ENCODE results near the gene ALKBH5. TPM values are rescaled to one million over a fixed set of nuclear protein-coding genes. Genes with fewer than 3 reads are reported as not detected.

ALKBH5 gene
- polyA plus RNA-seq, 1 of the 3 experiments (the other 2 are of a cell fraction) = 41.0 TPM

DNA sequence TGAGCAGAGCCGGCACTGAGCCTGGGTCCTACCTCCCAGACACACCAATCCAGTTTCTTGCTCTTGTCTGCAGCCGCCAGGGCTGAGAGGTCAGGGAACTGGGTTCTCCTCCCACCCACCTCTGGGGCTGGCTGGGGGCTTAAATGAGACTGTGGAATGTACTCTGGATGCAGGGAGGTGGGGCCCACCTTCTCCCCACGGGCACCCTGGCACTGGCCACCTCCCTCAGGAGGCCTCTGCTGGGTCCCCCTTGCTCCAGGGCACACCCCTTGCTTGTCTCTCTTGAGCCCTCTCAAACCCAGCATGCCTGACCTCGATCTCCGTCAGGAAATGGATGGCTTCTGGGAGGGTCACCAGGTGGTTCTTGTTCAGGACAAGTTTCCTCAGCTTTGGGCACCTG lies 68.5 kb downstream of the ALKBH5 start:
- TF ChIP-seq YY1 (IDR thresholded peaks at IDR 0.05; ENCODE audit: low read depth) (no peak), FOXM1 (IDR thresholded peaks at IDR 0.05; ENCODE audit: low read depth) (no peak), SIN3A (IDR thresholded peaks at IDR 0.05; ENCODE audit: borderline replicate concordance, low read depth, low read length) (no peak)
- Histone ChIP-seq H3K36me3 (replicated peaks in 1 of 2; ENCODE audit: control insufficient read depth in 1 of 2, insufficient read depth in 2 of 2, low read length in 1 of 2) (peaks cover 29 to 82% of the 10 kb centered on the region in 2 experiments), H3K4me2 (no peak overlapping the region), H2AFZ (ENCODE audit: low read depth) (no peak overlapping the region), H3K79me2 (ENCODE audit: insufficient read depth) (peaks cover 23% of the 10 kb centered on the region), H3K4me3 (ENCODE audit: low read depth in 2 of 2, low read length in 1 of 2) (no peak overlapping the region), H3K9ac (no peak overlapping the region), H3K9me2 (no peaks in the 10 kb centered on the region), H3K9me3 (no peaks in the 10 kb centered on the region), H3K27me3 (ENCODE audit: insufficient read depth) (no peaks in the 10 kb centered on the region), H3F3A (replicated peaks; ENCODE audit: insufficient read depth) (peaks cover 14% of the 10 kb centered on the region), H3K27ac (ENCODE audit: low read depth in 2 of 2, low read length in 1 of 2) (no peak overlapping the region; a peak in 1 of 4 replicates), H4K20me1 (ENCODE audit: insufficient read depth) (peaks cover 36% of the 10 kb centered on the region), H3K4me1 (ENCODE audit: control insufficient read depth in 1 of 2, insufficient read depth in 2 of 2, low read depth in 1 of 2, low read length in 1 of 2) (peaks cover 0 to 7% of the 10 kb centered on the region in 2 experiments; a peak in 1 of 4 replicates)
- POLR2A ChIA-PET = no interaction called here
- DNase-seq = no peak
- CTCF ChIA-PET = no interaction called here
- 100% methylated on average over 1 of the region's 5 CpGs for WGBS (ENCODE audit: low lambda C conversion rate)

DNA sequence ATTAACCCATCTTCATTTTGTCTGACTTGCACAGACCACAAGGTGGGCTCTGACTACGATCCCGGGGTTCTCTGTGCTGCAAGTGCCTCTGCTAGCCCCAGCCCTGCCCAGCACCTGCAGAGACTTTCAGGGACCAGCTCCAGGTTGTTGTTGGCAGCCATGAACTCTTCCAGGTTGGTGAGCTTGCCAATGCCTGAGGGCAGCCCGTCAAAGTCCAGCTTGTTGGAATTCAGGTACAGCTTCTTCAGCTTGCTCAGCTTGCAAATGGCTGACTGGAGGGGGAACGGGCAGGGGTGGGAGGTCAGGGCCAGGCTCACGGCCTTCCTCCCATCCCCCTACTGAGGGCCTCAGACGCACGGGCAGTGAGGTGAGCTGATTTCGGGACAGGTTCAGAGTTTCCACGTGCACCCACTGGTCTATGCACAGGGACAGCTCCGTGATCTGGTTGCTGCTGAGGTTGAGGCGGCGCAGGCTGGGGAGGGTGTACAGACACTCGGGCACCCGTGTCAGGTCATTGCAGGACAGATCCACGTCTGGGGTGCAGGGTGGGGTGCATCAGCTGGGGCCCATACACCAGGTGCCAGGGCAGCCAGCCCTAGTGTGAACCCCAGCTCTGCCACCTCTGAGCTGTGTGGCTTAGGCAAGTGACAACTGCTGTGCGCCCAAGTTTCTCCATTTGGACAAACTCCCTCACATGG lies 69.7 kb downstream of the ALKBH5 start:
- Histone ChIP-seq H3K4me1 (ENCODE audit: control insufficient read depth in 1 of 2, insufficient read depth in 2 of 2, low read depth in 1 of 2, low read length in 1 of 2) (peaks cover 0 to 14% of the 10 kb centered on the region in 2 experiments; a peak in 1 of 4 replicates), H3K9ac (no peak overlapping the region), H3F3A (replicated peaks; ENCODE audit: insufficient read depth) (peaks cover 16% of the 10 kb centered on the region), H4K20me1 (ENCODE audit: insufficient read depth) (peaks cover 36% of the 10 kb centered on the region), H2AFZ (ENCODE audit: low read depth) (no peak overlapping the region), H3K4me3 (ENCODE audit: low read depth in 2 of 2, low read length in 1 of 2) (no peak overlapping the region), H3K9me3 (no peaks in the 10 kb centered on the region), H3K79me2 (ENCODE audit: insufficient read depth) (peaks cover 35% of the 10 kb centered on the region), H3K36me3 (replicated peaks in 1 of 2; ENCODE audit: control insufficient read depth in 1 of 2, insufficient read depth in 2 of 2, low read length in 1 of 2) (peaks cover 22 to 71% of the 10 kb centered on the region in 2 experiments), H3K4me2 (no peak overlapping the region), H3K9me2 (no peaks in the 10 kb centered on the region), H3K27ac (ENCODE audit: low read depth in 2 of 2, low read length in 1 of 2) (no peak overlapping the region), H3K27me3 (ENCODE audit: insufficient read depth) (no peaks in the 10 kb centered on the region)
- no peak for DNase-seq
- POLR2A ChIA-PET = no interaction called here
- WGBS (ENCODE audit: low lambda C conversion rate) = 95% methylated on average over 8 of the region's 16 CpGs
- CTCF ChIA-PET = no interaction called here
- no peak for TF ChIP-seq GATA2 (CRISPR knock-in tag; IDR thresholded peaks at IDR 0.05)
- TF ChIP-seq MXI1 (IDR thresholded peaks at IDR 0.05; ENCODE audit: low read depth, low read length) = no peak
- TF ChIP-seq FOXJ3 (CRISPR knock-in tag; IDR thresholded peaks at IDR 0.05) = no peak
- TF ChIP-seq, protein P1, sequence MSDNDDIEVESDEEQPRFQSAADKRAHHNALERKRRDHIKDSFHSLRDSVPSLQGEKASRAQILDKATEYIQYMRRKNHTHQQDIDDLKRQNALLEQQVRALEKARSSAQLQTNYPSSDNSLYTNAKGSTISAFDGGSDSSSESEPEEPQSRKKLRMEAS (IDR thresholded peaks at IDR 0.05; ENCODE audit: low read depth) = no peak
- TF ChIP-seq GABPA (IDR thresholded peaks at IDR 0.05; ENCODE audit: low read depth) = no peak
- TF ChIP-seq SMC3 (IDR thresholded peaks at IDR 0.05; ENCODE audit: low read depth, low read length) = no peak
- no peak for TF ChIP-seq YY1 (IDR thresholded peaks at IDR 0.05; ENCODE audit: low read depth)
- no peak for TF ChIP-seq JUND (IDR thresholded peaks at IDR 0.05)
- TF ChIP-seq NRF1 (IDR thresholded peaks at IDR 0.05; ENCODE audit: low read depth, low read length) = no peak
- TF ChIP-seq, protein P2, sequence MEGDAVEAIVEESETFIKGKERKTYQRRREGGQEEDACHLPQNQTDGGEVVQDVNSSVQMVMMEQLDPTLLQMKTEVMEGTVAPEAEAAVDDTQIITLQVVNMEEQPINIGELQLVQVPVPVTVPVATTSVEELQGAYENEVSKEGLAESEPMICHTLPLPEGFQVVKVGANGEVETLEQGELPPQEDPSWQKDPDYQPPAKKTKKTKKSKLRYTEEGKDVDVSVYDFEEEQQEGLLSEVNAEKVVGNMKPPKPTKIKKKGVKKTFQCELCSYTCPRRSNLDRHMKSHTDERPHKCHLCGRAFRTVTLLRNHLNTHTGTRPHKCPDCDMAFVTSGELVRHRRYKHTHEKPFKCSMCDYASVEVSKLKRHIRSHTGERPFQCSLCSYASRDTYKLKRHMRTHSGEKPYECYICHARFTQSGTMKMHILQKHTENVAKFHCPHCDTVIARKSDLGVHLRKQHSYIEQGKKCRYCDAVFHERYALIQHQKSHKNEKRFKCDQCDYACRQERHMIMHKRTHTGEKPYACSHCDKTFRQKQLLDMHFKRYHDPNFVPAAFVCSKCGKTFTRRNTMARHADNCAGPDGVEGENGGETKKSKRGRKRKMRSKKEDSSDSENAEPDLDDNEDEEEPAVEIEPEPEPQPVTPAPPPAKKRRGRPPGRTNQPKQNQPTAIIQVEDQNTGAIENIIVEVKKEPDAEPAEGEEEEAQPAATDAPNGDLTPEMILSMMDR (IDR thresholded peaks at IDR 0.05) = no peak
- TF ChIP-seq FOSL2 (IDR thresholded peaks at IDR 0.05; ENCODE audit: borderline replicate concordance, low read depth) = no peak
- TF ChIP-seq, protein P3, sequence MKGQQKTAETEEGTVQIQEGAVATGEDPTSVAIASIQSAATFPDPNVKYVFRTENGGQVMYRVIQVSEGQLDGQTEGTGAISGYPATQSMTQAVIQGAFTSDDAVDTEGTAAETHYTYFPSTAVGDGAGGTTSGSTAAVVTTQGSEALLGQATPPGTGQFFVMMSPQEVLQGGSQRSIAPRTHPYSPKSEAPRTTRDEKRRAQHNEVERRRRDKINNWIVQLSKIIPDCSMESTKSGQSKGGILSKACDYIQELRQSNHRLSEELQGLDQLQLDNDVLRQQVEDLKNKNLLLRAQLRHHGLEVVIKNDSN (IDR thresholded peaks at IDR 0.05; ENCODE audit: borderline replicate concordance, low read depth) = no peak
- no peak for TF ChIP-seq TCF12 (IDR thresholded peaks at IDR 0.05)
- TF ChIP-seq, protein P4, sequence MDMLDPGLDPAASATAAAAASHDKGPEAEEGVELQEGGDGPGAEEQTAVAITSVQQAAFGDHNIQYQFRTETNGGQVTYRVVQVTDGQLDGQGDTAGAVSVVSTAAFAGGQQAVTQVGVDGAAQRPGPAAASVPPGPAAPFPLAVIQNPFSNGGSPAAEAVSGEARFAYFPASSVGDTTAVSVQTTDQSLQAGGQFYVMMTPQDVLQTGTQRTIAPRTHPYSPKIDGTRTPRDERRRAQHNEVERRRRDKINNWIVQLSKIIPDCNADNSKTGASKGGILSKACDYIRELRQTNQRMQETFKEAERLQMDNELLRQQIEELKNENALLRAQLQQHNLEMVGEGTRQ (IDR thresholded peaks at IDR 0.05; ENCODE audit: borderline replicate concordance, low read depth, low read length) = no peak
- TF ChIP-seq TEAD4 (IDR thresholded peaks at IDR 0.05; ENCODE audit: borderline replicate concordance, insufficient read depth) = no peak
- TF ChIP-seq EZH2phosphoT487 (IDR thresholded peaks at IDR 0.05; ENCODE audit: borderline replicate concordance, low read depth) = no peak
